Tongue (tissue), 2 donors: ENCODE data around the gene ABHD15. TPM values are rescaled to one million over a fixed set of nuclear protein-coding genes. Genes with fewer than 3 reads are reported as not detected.
A peak's percentile ranks its signal among the peaks of the same experiment; 100 is the strongest.

Source experiments
- DNase-seq: peaks from one replicate; pipeline ENCODE4 v3.0.0-alpha.2; 2015
- total RNA-seq: library from RNA; depleted of rRNA; stranded (reverse); fragments of >200 nt; gene quantifications from one replicate; pipeline ENCODE4 v1.2.3, GENCODE V29; 2014

ABHD15 gene, protein sequence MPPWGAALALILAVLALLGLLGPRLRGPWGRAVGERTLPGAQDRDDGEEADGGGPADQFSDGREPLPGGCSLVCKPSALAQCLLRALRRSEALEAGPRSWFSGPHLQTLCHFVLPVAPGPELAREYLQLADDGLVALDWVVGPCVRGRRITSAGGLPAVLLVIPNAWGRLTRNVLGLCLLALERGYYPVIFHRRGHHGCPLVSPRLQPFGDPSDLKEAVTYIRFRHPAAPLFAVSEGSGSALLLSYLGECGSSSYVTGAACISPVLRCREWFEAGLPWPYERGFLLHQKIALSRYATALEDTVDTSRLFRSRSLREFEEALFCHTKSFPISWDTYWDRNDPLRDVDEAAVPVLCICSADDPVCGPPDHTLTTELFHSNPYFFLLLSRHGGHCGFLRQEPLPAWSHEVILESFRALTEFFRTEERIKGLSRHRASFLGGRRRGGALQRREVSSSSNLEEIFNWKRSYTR
- 4.5 TPM for total RNA-seq

DNA sequence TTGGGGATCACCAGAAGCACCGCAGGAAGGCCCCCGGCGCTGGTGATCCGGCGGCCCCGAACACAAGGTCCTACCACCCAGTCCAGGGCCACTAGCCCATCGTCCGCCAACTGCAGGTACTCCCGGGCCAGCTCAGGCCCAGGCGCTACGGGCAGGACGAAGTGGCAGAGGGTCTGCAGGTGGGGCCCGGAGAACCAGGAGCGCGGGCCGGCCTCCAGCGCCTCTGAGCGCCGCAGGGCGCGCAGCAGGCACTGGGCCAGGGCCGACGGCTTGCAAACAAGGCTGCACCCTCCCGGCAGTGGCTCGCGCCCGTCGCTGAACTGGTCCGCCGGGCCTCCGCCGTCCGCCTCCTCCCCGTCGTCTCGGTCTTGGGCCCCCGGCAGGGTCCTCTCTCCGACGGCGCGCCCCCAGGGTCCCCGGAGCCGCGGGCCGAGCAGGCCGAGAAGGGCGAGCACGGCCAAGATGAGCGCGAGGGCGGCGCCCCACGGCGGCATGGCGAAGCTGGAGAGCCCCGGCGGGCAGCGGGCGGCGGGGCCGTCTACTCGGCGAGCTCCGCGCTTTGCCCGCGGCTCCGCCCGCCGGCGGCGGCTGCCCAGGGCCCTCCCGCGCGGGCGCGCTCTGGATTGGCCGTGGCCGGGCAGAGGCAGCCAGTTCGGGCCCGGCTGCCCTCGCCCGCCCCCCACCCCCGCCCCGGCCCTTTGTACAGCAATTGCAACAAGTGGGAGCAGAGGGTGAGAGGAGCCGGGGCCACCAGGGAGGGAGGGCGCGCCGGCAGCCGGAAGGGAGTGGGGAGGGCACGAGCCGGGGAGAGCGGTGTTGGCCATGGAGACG is at the start of gene ABHD15:
Gene ABHD15 (minus strand): TSS at position 565 of the 831 bp plus-strand sequence. CDS start 71 bp downstream, at position 494.
- DNase-seq, result peak; percentile 67

GRCh38 chr17:29615492-29616299 is 48.9 kb upstream of the ABHD15 start:
- DNase-seq, result peak; percentile 93

DNA sequence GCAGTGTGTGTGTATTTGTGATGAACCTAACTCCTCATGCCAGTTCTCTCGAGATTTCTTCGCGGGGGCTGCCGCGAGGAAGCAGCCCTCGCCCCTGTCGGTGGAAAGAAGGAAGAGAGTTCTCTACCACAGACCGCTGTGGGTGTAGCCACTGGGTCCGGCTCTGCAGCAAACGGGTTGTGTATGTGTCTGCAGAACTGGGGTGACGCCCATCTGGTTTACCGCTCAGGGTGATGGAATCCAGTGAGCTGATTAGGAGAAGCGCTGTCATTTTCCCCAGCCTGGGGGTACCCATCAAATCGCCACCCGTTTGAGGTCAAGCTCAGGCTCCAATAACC is 48.2 kb upstream of the ABHD15 start:
- no peak for DNase-seq

DNA sequence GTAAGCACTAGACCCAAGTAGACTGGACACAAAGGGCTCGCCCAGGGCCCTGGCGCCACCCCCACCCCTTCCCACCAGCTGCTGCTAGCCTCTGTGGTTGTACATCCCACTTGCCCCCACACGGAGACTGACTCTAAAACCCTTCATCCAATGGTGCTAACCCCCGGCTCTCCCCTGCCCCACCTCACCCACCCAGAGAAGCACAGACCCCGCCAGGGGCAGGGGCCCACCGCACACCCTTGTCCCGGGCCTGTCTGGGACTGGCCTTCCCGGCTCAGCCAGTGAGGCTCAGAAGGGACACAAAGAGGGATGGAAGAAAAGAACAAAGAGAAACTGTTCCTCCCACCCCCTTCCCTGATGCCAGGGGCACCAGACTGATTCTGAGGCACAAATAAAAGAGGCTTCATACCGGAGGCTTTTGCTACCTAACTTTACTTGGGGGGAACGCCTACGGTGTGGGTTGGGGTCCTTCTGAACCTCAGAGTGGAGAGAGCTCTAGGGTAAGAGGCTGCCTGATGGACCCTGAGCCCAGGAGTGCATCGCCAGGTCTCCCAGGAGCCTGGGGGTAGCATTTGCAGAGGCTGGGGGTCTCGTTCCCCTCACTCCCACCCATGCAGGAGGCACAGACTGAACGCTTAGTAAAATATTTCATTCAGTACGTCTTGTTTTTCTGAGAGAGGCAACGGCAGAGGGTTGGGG is 47.7 kb upstream of the ABHD15 start:
- no peak for DNase-seq

DNA sequence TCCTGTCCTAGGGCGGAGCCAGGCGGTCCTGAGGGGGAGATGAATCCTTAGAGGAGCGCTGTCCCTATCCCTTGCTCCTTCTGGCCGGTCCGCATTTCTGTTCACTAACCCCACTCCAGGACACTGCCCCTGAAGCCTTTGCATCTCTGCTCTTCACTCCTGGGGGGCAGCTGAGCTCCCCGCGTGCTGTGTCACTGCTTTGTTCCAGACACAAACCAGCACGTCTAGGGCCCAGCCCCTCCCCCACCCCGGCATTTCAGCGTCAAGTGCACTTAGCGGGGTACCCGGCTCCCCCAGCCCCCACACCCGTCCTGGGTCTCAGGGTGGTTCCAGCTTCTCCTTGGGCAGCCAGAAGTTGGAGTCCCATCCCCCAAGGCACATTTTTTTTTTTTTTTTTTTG is 47.0 kb upstream of the ABHD15 start:
- DNase-seq, result no peak

- DNase-seq, result peak; percentile 96
Measured at GRCh38 chr17:29613352-29613837, 46.6 kb upstream of the ABHD15 start.

- no peak for DNase-seq
Measured at GRCh38 chr17:29612404-29613280, 45.8 kb upstream of the ABHD15 start.

GRCh38 chr17:29612094-29612403 is 45.2 kb upstream of the ABHD15 start:
- no peak for DNase-seq

DNA sequence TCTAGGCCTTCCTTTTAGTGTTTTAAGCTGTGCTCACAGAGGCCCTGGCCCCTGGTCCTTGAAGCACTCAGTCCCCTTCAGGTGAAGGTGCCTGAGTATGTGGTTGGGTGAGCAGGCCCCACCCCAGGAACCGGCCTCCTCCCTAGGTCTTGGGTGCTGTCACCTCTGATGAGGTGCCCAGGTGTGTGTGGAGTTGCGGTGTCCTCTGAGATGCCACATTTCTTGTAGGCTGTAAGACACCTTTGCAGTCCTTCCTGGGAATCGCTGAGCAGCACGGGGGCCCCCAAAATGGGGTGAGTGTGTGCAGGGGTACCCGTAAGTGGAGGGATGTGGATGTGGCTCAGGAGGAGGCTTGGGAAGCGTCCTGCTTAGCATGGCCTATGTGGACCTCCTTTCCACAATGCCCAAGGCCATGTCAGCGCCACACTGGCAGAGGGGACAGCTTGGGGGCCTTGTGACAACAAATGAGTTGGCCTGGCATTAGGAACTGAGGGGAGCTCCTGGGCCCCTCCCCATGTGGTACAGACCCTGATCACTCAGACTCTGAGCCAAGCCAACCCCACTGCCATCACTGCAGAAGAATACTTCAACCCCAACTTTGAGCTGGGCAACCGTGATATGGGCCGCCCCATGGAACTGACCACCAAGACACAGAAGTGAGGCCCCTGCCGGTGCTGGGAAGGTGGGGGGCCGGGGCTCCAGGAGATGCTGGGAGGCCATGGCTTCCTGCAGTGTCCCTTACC is 44.7 kb upstream of the ABHD15 start:
- DNase-seq, result no peak

- no peak for DNase-seq
Measured at GRCh38 chr17:29610395-29610794, 43.6 kb upstream of the ABHD15 start.

GRCh38 chr17:29608986-29609385 is 42.1 kb upstream of the ABHD15 start:
- DNase-seq, result no peak

DNA sequence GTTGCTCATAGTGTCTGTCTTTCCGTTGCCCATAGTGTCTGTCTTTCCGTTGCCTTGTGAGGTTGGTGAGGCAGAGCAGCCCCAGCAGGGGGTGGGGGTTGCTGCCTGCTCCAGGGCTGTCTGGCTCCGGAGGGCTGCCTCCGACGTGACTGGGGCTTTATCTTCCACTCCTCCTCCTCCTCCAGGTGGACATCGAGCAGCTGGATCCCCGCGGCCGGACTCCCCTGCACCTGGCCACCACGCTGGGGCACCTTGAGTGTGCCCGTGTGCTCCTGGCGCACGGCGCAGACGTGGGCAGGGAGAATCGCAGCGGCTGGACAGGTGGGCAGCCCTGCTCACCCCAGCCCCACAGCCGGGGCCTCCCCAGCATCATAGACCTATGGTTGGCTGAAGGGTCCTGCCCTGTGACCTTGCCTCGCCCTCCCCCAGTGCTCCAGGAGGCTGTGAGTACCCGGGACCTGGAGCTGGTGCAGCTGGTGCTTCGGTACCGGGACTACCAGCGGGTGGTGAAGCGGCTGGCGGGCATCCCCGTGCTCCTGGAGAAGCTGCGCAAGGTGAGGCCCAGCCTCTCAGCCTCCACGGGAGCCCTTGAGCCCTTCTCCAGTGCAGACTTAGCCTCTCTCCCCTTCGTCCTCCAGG is 40.8 kb upstream of the ABHD15 start:
- no peak for DNase-seq

DNA sequence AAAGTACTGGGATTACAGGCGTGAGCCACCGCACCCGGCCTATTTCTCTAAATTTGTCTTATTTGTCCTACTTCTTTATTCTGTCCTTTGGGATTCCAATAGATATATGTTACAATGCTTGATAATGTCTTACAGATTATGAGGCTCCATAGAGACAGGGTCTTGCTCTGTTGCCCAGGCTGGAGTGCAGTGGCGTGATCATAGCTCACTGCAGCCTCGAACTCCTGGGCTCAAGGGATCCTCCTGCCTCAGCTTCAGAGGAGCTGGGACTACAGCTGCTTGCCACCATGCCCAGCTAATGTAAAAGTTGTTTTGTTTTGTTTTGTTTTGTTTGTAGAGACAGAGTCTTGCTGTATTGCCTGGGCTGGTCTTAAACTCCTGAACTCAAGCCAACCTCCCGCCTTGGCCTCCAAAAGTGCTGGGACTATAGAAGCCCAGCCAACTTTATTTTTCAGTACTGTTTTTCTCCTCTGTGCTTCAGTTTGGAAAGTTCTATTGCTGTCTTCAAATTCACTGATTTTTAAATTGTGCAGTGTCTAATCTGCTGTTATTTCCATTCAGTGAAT is 36.4 kb upstream of the ABHD15 start:
- no peak for DNase-seq

- DNase-seq, result no peak
Measured at GRCh38 chr17:29597361-29598172, 30.7 kb upstream of the ABHD15 start.

DNA sequence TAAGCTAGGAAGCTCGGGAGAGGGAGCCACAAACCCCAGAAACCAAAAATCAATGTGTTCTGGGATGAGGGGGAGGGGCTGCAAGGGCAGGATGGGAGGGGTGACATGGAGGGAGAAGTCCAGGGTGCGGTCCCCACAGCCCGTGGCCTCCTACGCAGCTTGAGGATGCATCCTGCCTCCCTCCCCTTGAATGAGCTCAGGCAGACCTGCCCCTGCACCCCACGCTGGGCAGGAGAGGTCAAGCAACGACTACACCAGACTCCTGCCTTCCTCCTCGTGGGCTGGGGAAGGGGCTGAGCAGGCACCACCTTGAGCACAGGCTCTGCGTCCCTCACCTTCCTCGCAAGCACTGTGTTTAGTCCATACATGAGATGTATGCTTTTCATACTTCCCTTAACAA is 30.0 kb upstream of the ABHD15 start:
- no peak for DNase-seq

- DNase-seq, result no peak
Measured at GRCh38 chr17:29595943-29596774, 29.3 kb upstream of the ABHD15 start.
